ENCODE measurements around the gene SLC26A5.

Gene SLC26A5

DNA sequence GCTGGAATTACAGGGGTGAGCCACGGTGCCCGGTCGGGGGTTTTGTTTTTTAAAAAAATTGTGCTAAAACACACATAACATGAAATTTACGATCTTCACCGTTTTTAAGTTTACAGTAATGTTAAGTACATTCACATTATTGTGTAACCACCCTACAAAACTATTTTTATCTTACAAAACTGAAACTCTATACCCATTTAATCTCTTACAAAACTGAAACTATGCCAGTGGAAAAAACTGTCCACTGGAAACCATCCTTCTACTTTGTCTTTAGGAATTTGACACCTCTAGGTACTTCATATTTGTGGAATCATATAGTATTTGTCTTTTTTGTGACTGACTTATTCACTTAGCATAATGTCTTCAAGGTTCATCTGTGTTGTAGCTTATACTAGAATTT is 99.6 kb downstream of the SLC26A5 start:
- DNase-seq (ENCODE audit: low spot score): no peak

DNA sequence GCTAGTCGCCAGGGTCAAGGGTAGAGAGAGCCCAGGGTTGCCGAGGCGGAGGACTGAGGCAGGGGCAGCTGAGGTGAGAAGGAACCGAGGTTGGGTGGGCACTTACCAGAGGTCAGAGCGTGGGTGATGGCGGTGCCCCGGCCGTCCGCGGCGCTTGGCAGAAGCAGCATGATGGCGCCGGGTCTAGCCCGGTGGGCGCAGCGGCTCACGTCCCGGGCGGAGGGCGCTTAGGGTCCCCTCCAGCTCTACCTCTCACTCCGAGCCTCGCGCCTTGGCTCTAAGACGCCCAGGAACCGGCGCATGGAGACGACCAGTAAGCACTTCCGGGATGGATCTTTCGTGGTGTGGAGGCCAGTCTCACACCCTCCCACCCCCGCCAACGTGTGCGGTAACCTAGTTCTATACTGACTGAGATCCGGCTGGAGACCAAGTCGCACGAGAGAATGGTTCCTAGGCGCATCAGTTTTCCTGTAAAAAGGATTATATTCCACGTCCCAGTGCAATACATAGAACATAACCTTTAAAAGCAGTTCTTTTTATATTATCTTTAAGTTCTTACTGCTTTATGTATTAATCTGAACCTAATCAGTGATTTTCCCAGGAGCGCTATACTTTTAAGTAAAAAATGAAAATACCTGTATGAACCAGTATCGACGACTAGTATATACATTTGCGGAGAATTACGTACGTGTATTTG is 101.4 kb downstream of the SLC26A5 start, which contains the start of gene DNAJC2:
DNAJC2 (minus strand) TSS at position 315 of the 697 bp plus-strand sequence; CDS start at position 170, 145 bp downstream.
- DNase-seq (ENCODE audit: low spot score): peak; percentile 97

DNA sequence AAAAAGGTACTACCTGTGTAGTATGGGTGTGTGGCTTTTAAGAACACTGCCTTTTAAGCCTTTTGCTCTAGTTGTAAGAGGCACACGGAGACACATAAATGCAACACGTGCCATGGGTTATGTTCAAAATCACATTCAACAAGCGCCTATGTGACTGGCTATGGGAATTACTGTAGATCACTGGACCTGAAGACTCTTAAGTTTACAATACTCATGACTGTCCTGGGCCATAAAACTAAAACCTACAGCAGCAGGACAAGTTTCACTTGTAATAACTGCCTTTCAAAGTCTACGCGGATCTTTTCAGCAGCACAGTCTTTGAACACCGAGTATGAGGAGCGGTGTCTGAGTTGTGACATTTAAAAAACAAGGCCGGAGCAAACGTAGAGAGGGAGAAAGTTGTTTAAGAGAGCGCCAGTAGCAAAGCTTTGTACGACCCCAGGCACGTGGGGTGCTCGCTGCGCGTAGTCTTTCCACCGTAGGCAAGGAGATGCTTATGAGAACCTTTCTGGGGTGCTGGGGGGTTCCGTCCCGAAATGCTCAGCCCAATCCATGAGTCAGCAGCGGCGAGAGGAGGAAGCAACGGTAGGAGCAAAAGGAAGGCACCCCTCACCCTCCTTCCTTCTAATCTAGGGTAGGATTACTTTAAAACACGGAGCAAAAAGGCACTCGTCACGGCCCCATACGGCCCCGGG is 102.1 kb downstream of the SLC26A5 start:
- peak; percentile 35 for DNase-seq (ENCODE audit: low spot score)

DNA sequence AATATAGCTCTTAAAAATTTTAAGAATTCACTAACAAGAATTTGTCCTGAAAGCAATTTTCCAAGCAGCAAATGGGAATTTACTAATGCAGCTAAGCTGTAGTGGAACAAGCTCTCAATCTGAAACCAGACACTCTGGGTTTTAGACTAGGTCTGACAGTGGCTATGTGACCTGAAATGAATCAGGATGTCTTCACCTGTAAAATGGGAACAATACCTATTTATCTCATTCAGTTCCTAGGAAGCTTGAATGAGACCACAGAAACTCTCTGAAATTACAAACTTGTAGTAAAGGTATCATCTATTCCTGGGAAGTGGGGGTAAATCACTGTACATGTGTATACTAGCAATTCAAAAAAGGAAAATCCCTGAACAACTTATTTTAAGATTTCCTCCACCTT is 102.7 kb downstream of the SLC26A5 start:
- no peak for DNase-seq (ENCODE audit: low spot score)

DNA sequence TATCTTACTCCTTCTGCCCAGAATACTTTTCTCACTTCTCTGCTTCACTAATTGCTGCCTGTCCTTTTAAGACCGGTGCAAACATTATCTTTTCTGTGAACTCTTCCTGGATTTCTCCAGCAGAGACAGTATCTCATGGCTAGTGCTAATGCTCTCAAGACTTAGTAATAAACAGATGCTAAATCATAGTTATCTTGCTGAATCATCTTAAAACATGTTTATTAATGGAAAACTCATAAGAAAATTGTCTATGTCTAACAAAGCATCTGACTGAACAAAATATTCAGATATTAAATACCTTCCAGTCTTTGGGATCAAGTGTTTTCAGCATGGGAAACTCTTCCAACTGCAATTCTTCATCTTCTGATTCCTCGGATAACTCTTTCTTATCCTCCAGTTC is 104.5 kb downstream of the SLC26A5 start:
- no peak for DNase-seq (ENCODE audit: low spot score)

GRCh38 chr7:103338864-103339263 is 107.1 kb downstream of the SLC26A5 start:
- no peak for DNase-seq (ENCODE audit: low spot score)

- DNase-seq (ENCODE audit: low spot score): no peak
Measured at GRCh38 chr7:103336761-103337160, 109.2 kb downstream of the SLC26A5 start.

DNA sequence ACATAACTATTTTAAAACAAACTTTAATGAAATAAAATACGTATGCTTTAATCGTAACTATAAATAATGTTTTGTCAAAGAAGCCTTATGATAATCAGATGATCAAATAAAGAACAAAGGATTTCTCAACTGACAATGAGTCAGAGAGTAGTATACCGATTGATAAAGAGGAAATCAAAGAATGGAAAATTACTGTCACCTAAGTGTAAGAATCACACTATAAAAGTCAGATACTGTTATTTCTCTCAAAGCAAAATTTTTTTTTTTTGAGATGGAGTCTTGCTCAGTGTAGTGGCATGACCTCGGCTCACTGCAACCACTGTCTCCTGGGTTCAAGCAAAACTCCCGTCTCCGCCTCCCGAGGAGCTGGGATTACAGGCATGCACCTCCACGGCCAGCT is 120.3 kb downstream of the SLC26A5 start:
- DNase-seq (ENCODE audit: low spot score): no peak
